Stimulated activated CD4-positive, alpha-beta T cell treated with anti-CD3 and anti-CD28 coated beads, TNF-alpha, amount 100 ng/mL, for 48 hours (primary cell): ENCODE data around the gene C19orf53.

Experiments
- DNase-seq, 3 donors: peaks; one replicate each; pipeline ENCODE4 v3.0.0-alpha.2; 2020; ENCODE audit warnings: low read depth in 3 of 3

C19orf53 gene

DNA sequence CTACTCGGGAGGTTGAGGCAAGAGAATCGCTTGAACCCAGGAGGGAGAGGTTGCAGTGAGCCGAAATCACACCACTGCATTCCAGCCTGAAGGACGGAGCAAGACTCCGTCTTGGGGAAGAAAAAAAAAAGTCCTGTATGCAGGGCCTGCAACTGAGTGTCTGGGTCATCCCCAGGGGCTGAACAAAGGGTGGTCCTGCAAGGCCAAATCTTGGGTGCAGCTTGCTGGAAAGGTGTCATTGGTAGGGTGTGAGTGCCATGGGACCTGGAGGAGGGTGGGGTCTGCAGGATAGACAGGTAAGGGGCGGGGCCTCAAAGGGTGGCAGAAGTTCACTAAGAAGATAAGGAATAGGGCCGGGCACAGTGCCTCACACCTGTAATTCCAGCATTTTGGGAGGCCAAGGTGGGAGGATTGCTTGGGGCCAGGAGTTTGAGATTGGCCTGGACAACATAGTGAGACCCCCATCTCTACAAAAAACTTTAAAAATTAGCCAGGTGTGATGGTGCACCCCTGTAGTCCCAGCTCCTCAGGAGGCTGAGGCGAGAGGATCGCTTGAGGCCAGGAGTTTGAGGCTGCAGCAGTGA lies 52.5 kb downstream of the C19orf53 start:
- no peak for DNase-seq

- DNase-seq, result no peak
Measured at GRCh38 chr19:13827656-13828055, 53.4 kb downstream of the C19orf53 start.
